Measurements from ENCODE around the gene TNS1.
A peak's percentile ranks its signal among the peaks of the same experiment; 100 is the strongest.

The TNS1 gene

GRCh38 chr2:218033590-218034496 is 31.0 kb upstream of the TNS1 start:
- Mint-ChIP-seq H3K9me3 (no peaks in the 10 kb centered on the region), H3K4me1 (ENCODE audit: low read depth) (peaks cover 44% of the 10 kb centered on the region), H3K4me3 (peak overlapping the region; percentile 75), H3K27ac (peak overlapping the region; percentile 83), H3K27me3 (peaks cover 9% of the 10 kb centered on the region), H3K36me3 (ENCODE audit: low read depth) (no peaks in the 10 kb centered on the region)
- intact Hi-C loops (cut with micrococcal nuclease) = loop anchor here (1.0 to 5.0 kb wide), 3 partner anchors 42 to 249 kb away; no protein-coding TSS in a partner anchor

GRCh38 chr2:218033208-218033589 is 30.4 kb upstream of the TNS1 start:
- peak overlapping the region; percentile 83 for H3K27ac Mint-ChIP-seq
- no peak overlapping the region for H3K4me3 Mint-ChIP-seq
- H3K4me1 Mint-ChIP-seq (ENCODE audit: low read depth) = peaks cover 39% of the 10 kb centered on the region

GRCh38 chr2:218032336-218033171 is 29.8 kb upstream of the TNS1 start:
- no peaks in the 10 kb centered on the region for H3K9me3 Mint-ChIP-seq
- H3K4me1 Mint-ChIP-seq (ENCODE audit: low read depth) = peaks cover 39% of the 10 kb centered on the region
- peak overlapping the region; percentile 83 for H3K27ac Mint-ChIP-seq
- no peaks in the 10 kb centered on the region for H3K36me3 Mint-ChIP-seq (ENCODE audit: low read depth)
- intact Hi-C loops (cut with micrococcal nuclease) = loop anchor here (5.0 kb wide), 1 partner anchor 40 kb away; no protein-coding TSS in a partner anchor
- H3K4me3 Mint-ChIP-seq = no peak overlapping the region
- H3K27me3 Mint-ChIP-seq = peaks cover 9% of the 10 kb centered on the region

More at GRCh38 chr2:218033208-218033589, 30.4 kb upstream of the TNS1 start:
- intact Hi-C loops (cut with micrococcal nuclease) = loop anchor here (5.0 kb wide), 1 partner anchor 41 kb away; no protein-coding TSS in a partner anchor
- no peaks in the 10 kb centered on the region for H3K36me3 Mint-ChIP-seq (ENCODE audit: low read depth)
- H3K27me3 Mint-ChIP-seq = peaks cover 9% of the 10 kb centered on the region
- no peaks in the 10 kb centered on the region for H3K9me3 Mint-ChIP-seq

- Mint-ChIP-seq H3K36me3 (ENCODE audit: low read depth) (no peaks in the 10 kb centered on the region), H3K27me3 (peaks cover 9% of the 10 kb centered on the region), H3K4me1 (ENCODE audit: low read depth) (peaks cover 43% of the 10 kb centered on the region), H3K27ac (no peak overlapping the region), H3K9me3 (no peaks in the 10 kb centered on the region), H3K4me3 (no peak overlapping the region)
- intact Hi-C loops (cut with micrococcal nuclease) = loop anchor here (5.0 kb wide), 1 partner anchor 40 kb away; no protein-coding TSS in a partner anchor
These were observed 29.0 kb upstream of the TNS1 start for GRCh38 chr2:218031771-218032257.

GRCh38 chr2:218031261-218031660 is 28.5 kb upstream of the TNS1 start:
- Mint-ChIP-seq H3K27ac (no peak overlapping the region), H3K4me1 (ENCODE audit: low read depth) (peaks cover 37% of the 10 kb centered on the region), H3K36me3 (ENCODE audit: low read depth) (no peaks in the 10 kb centered on the region), H3K4me3 (no peak overlapping the region), H3K9me3 (no peaks in the 10 kb centered on the region), H3K27me3 (peaks cover 9% of the 10 kb centered on the region)
- intact Hi-C loops (cut with micrococcal nuclease) = loop anchor here (5.0 kb wide), 1 partner anchor 39 kb away; no protein-coding TSS in a partner anchor

- no peak overlapping the region for H3K4me3 Mint-ChIP-seq
- H3K36me3 Mint-ChIP-seq (ENCODE audit: low read depth) = no peaks in the 10 kb centered on the region
- H3K4me1 Mint-ChIP-seq (ENCODE audit: low read depth) = peaks cover 31% of the 10 kb centered on the region
- no peak overlapping the region for H3K27ac Mint-ChIP-seq
- H3K27me3 Mint-ChIP-seq = peaks cover 9% of the 10 kb centered on the region
- intact Hi-C loops (cut with micrococcal nuclease) = loop anchor here (5.0 kb wide), 1 partner anchor 38 kb away; no protein-coding TSS in a partner anchor
- H3K9me3 Mint-ChIP-seq = no peaks in the 10 kb centered on the region
These were observed 27.8 kb upstream of the TNS1 start for GRCh38 chr2:218030409-218031195.

GRCh38 chr2:218029366-218030360 is 26.9 kb upstream of the TNS1 start:
- peaks cover 9% of the 10 kb centered on the region for H3K27me3 Mint-ChIP-seq
- no peaks in the 10 kb centered on the region for H3K9me3 Mint-ChIP-seq
- intact Hi-C loops (cut with micrococcal nuclease) = loop anchor here (5.0 kb wide), 1 partner anchor 37 kb away; no protein-coding TSS in a partner anchor
- H3K4me3 Mint-ChIP-seq = no peak overlapping the region
- peaks cover 22% of the 10 kb centered on the region for H3K4me1 Mint-ChIP-seq (ENCODE audit: low read depth)
- no peak overlapping the region for H3K27ac Mint-ChIP-seq
- H3K36me3 Mint-ChIP-seq (ENCODE audit: low read depth) = no peaks in the 10 kb centered on the region

GRCh38 chr2:218028562-218029348 is 26.0 kb upstream of the TNS1 start:
- Mint-ChIP-seq H3K27ac (no peak overlapping the region), H3K36me3 (ENCODE audit: low read depth) (no peaks in the 10 kb centered on the region), H3K9me3 (no peaks in the 10 kb centered on the region), H3K27me3 (peaks cover 10% of the 10 kb centered on the region), H3K4me3 (no peak overlapping the region), H3K4me1 (ENCODE audit: low read depth) (peaks cover 14% of the 10 kb centered on the region)
- intact Hi-C loops (cut with micrococcal nuclease) = no loop called here

- H3K9me3 Mint-ChIP-seq = no peaks in the 10 kb centered on the region
- no peak overlapping the region for H3K4me3 Mint-ChIP-seq
- H3K27me3 Mint-ChIP-seq = peaks cover 7% of the 10 kb centered on the region
- intact Hi-C loops (cut with micrococcal nuclease) = no loop called here
- H3K4me1 Mint-ChIP-seq (ENCODE audit: low read depth) = peaks cover 9% of the 10 kb centered on the region
- H3K27ac Mint-ChIP-seq = no peak overlapping the region
- H3K36me3 Mint-ChIP-seq (ENCODE audit: low read depth) = no peaks in the 10 kb centered on the region
These were observed 25.3 kb upstream of the TNS1 start for GRCh38 chr2:218028189-218028495.

GRCh38 chr2:218027426-218028188 is 24.8 kb upstream of the TNS1 start:
- H3K4me3 Mint-ChIP-seq = no peak overlapping the region
- no peak overlapping the region for H3K27ac Mint-ChIP-seq
- H3K9me3 Mint-ChIP-seq = no peaks in the 10 kb centered on the region
- peaks cover 5% of the 10 kb centered on the region for H3K27me3 Mint-ChIP-seq
- peaks cover 4% of the 10 kb centered on the region for H3K4me1 Mint-ChIP-seq (ENCODE audit: low read depth)
- H3K36me3 Mint-ChIP-seq (ENCODE audit: low read depth) = no peaks in the 10 kb centered on the region
- intact Hi-C loops (cut with micrococcal nuclease) = no loop called here

- Mint-ChIP-seq H3K4me3 (no peak overlapping the region), H3K27me3 (peaks cover 1% of the 10 kb centered on the region), H3K27ac (no peak overlapping the region), H3K4me1 (ENCODE audit: low read depth) (peaks cover 10% of the 10 kb centered on the region), H3K9me3 (no peaks in the 10 kb centered on the region), H3K36me3 (ENCODE audit: low read depth) (no peaks in the 10 kb centered on the region)
- intact Hi-C loops (cut with micrococcal nuclease) = no loop called here
These were observed 24.1 kb upstream of the TNS1 start for GRCh38 chr2:218026676-218027425.

All from dendritic cell treated with granulocyte-macrophage colony-stimulating factor and Interleukin-4, amounts not matched to agents 40 ng/mL and 50 ng/mL, for 4 days (primary cell).